GM23338 (cell line): Measurements from ENCODE around the gene MIER3. TPM values are rescaled to one million over a fixed set of nuclear protein-coding genes. Genes with fewer than 3 reads are reported as not detected.

ENCODE experiments used
- ATAC-seq: fragments of 200-7000 bp; cut with Tn5 transposase; 3 replicates; pipeline ENCODE4 v1.9.1; 2020
- DNase-seq: peaks from one replicate; pipeline ENCODE4 v3.0.0-alpha.2; 2015; ENCODE audit warnings: low spot score
- H2AFZ ChIP-seq: fragments of 200-600 bp; sonication (generic); 2 replicates; pipeline ENCODE4 v1.8.0; 2016; ENCODE audit warnings: antibody characterized with exemption, mild to moderate bottlenecking, moderate library complexity
- H3F3A ChIP-seq: fragments of 200-600 bp; sonication (generic); replicated peaks from 2 replicates; pipeline ENCODE4 v1.8.0; 2017; ENCODE audit warnings: antibody characterized with exemption, mixed run types, low read depth
- H3K27ac ChIP-seq: fragments of 200-600 bp; sonication (generic); 2 replicates; pipeline ENCODE4 v1.6.1; 2016; ENCODE audit warnings: low read depth
- H3K27me3 ChIP-seq: fragments of 200-600 bp; sonication (generic); 2 replicates; pipeline ENCODE4 v1.8.0; 2016; ENCODE audit warnings: mild to moderate bottlenecking, mixed run types, moderate library complexity; ENCODE audit not compliant: insufficient read depth
- H3K36me3 ChIP-seq: fragments of 200-600 bp; sonication (generic); 2 replicates; pipeline ENCODE4 v1.8.0; 2016; ENCODE audit warnings: mild to moderate bottlenecking; ENCODE audit not compliant: insufficient read depth
- H3K4me1 ChIP-seq: fragments of 200-600 bp; sonication (generic); 2 replicates; pipeline ENCODE4 v1.8.0; 2016; ENCODE audit warnings: mild to moderate bottlenecking, moderate library complexity; ENCODE audit not compliant: insufficient read depth
- H3K4me2 ChIP-seq: fragments of 200-600 bp; sonication (generic); 2 replicates; pipeline ENCODE4 v1.7.1; 2017; ENCODE audit warnings: mixed run types
- H3K4me3 ChIP-seq: fragments of 200-600 bp; sonication (generic); 2 replicates; pipeline ENCODE4 v1.6.1; 2016; ENCODE audit warnings: mixed run types
- H3K79me2 ChIP-seq: fragments of 200-600 bp; sonication (generic); replicated peaks from 2 replicates; pipeline ENCODE4 v1.8.0; 2017; ENCODE audit warnings: mild to moderate bottlenecking; ENCODE audit not compliant: insufficient read depth
- H3K9me2 ChIP-seq: fragments of 200-600 bp; sonication (generic); 2 replicates; pipeline ENCODE4 v1.8.0; 2017; ENCODE audit not compliant: insufficient read depth
- H4K20me1 ChIP-seq: fragments of 200-600 bp; sonication (generic); replicated peaks from 2 replicates; pipeline ENCODE4 v1.8.0; 2017; ENCODE audit warnings: mild to moderate bottlenecking; ENCODE audit not compliant: insufficient read depth
- H3K27ac Mint-ChIP-seq: 2 replicates; pipeline ENCODE4 v1.8.0; 2020; ENCODE audit warnings: inconsistent platforms, mild to moderate bottlenecking, moderate library complexity, mixed read lengths
- H3K27me3 Mint-ChIP-seq: 3 replicates; pipeline ENCODE4 v1.8.0; 2022; ENCODE audit warnings: low read depth, mild to moderate bottlenecking, moderate library complexity, mixed read lengths, inconsistent platforms; ENCODE audit not compliant: insufficient read depth, poor library complexity
- H3K36me3 Mint-ChIP-seq: 3 replicates; pipeline ENCODE4 v1.8.0; 2021; ENCODE audit warnings: low read depth, mild to moderate bottlenecking, inconsistent platforms, moderate library complexity, mixed read lengths
- H3K4me1 Mint-ChIP-seq: 3 replicates; pipeline ENCODE4 v1.8.0; 2020; ENCODE audit warnings: mild to moderate bottlenecking, inconsistent platforms, mixed read lengths
- H3K4me3 Mint-ChIP-seq: 3 replicates; pipeline ENCODE4 v1.8.0; 2021; ENCODE audit warnings: moderate library complexity, mild to moderate bottlenecking, inconsistent platforms, mixed read lengths
- H3K9me3 Mint-ChIP-seq: 3 replicates; pipeline ENCODE4 v1.8.0; 2020; ENCODE audit warnings: moderate library complexity, mild to moderate bottlenecking, inconsistent platforms, mixed read lengths
- CREB1 ChIP-seq: fragments of 250-450 bp; sonication (Bioruptor Pico); IDR thresholded peaks from 2 replicates; pipeline ENCODE4 v1.5.0; 2020; ENCODE audit warnings: low read depth, mild to moderate bottlenecking, moderate library complexity
- EZH2 ChIP-seq: fragments of 200-600 bp; sonication (generic); IDR thresholded peaks from one replicate; pipeline ENCODE4 v1.8.0; 2017; ENCODE audit warnings: antibody characterized with exemption, mild to moderate bottlenecking, low read depth; ENCODE audit not compliant: unreplicated experiment
- EZH2phosphoT487 ChIP-seq: fragments of 200-600 bp; sonication (generic); IDR thresholded peaks from one replicate; pipeline ENCODE4 v1.8.1; 2018; ENCODE audit warnings: antibody characterized with exemption; ENCODE audit not compliant: unreplicated experiment
- JUNB ChIP-seq: IDR thresholded peaks from one replicate; pipeline ENCODE4 v1.6.1; 2016; ENCODE audit warnings: antibody characterized with exemption; ENCODE audit not compliant: unreplicated experiment
- NANOG ChIP-seq: IDR thresholded peaks from 2 replicates; pipeline ENCODE4 v1.6.1; 2016; ENCODE audit warnings: antibody characterized with exemption, borderline replicate concordance
- POLR2AphosphoS5 ChIP-seq: IDR thresholded peaks from 2 replicates; pipeline ENCODE4 v1.6.1; 2016; ENCODE audit warnings: antibody characterized with exemption, low read depth
- STAT1 ChIP-seq: IDR thresholded peaks from one replicate; pipeline ENCODE4 v1.6.1; 2016; ENCODE audit warnings: antibody characterized with exemption; ENCODE audit not compliant: unreplicated experiment
- ZNF114 ChIP-seq: fragments of 250-450 bp; sonication (Bioruptor Pico); IDR thresholded peaks from 2 replicates; pipeline ENCODE4 v1.5.0; 2020; ENCODE audit warnings: mild to moderate bottlenecking, moderate library complexity
- ZNF331 ChIP-seq: fragments of 250-450 bp; sonication (Bioruptor Pico); IDR thresholded peaks from 2 replicates; pipeline ENCODE4 v1.5.0; 2020; ENCODE audit warnings: low read depth, mild to moderate bottlenecking, moderate library complexity
- polyA plus RNA-seq: library from polyadenylated mRNA; unstranded; fragments of >200 nt; fragmentation: Nextera tagmentation; extraction: Ambion mirVana; gene quantifications from 2 replicates; pipeline ENCODE4 v1.2.1, GENCODE V29; 2016
- total RNA-seq: library from RNA; depleted of rRNA; stranded (reverse); fragments of >200 nt; shearing (Covaris generic); gene quantifications from 2 replicates; pipeline ENCODE4 v1.2.3, GENCODE V29; 2014
- TF ChIP-seq, protein P1 (sequence below): IDR thresholded peaks from one replicate; pipeline ENCODE4 v1.6.1; 2018; ENCODE audit warnings: antibody characterized with exemption; ENCODE audit not compliant: unreplicated experiment
- TF ChIP-seq, protein P2 (sequence below), 2 experiments: fragments of 200-600 bp in 1 of 2; sonication (generic) in 1 of 2; conservative IDR thresholded peaks; 2 replicates each; pipeline versions ENCODE4 v1.5.1 to v1.6.1; 2016 to 2017; ENCODE audit warnings: antibody characterized with exemption in 2 of 2, low read depth in 2 of 2, mild to moderate bottlenecking in 2 of 2, moderate library complexity in 1 of 2

MIER3 gene
- total and polyA plus RNA-seq, 2 experiments from 2014 or later = 12.0 to 36.3 TPM

DNA sequence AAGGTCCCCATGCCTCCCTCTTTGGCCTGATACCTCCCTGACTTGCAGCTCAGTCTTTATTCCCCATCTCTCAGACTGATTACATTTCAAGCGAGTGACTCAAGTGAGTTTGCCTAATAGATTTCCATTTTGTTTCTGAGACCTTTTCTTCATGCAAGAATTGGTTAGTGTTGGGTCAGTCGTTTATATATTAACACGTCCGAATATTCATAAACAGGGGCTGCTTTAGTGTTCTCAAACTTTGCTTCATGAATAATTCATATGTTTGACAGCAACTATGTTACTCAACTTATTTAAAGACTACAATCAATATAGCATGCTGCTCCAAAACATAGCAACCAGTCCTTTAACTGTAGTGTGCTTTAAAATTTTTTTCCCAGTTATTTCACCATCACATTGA lies 36.6 kb upstream of the MIER3 start (continued):
- TF ChIP-seq, protein P1, sequence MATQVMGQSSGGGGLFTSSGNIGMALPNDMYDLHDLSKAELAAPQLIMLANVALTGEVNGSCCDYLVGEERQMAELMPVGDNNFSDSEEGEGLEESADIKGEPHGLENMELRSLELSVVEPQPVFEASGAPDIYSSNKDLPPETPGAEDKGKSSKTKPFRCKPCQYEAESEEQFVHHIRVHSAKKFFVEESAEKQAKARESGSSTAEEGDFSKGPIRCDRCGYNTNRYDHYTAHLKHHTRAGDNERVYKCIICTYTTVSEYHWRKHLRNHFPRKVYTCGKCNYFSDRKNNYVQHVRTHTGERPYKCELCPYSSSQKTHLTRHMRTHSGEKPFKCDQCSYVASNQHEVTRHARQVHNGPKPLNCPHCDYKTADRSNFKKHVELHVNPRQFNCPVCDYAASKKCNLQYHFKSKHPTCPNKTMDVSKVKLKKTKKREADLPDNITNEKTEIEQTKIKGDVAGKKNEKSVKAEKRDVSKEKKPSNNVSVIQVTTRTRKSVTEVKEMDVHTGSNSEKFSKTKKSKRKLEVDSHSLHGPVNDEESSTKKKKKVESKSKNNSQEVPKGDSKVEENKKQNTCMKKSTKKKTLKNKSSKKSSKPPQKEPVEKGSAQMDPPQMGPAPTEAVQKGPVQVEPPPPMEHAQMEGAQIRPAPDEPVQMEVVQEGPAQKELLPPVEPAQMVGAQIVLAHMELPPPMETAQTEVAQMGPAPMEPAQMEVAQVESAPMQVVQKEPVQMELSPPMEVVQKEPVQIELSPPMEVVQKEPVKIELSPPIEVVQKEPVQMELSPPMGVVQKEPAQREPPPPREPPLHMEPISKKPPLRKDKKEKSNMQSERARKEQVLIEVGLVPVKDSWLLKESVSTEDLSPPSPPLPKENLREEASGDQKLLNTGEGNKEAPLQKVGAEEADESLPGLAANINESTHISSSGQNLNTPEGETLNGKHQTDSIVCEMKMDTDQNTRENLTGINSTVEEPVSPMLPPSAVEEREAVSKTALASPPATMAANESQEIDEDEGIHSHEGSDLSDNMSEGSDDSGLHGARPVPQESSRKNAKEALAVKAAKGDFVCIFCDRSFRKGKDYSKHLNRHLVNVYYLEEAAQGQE = no peak
- no peak for TF ChIP-seq STAT1
- TF ChIP-seq, protein P2, sequence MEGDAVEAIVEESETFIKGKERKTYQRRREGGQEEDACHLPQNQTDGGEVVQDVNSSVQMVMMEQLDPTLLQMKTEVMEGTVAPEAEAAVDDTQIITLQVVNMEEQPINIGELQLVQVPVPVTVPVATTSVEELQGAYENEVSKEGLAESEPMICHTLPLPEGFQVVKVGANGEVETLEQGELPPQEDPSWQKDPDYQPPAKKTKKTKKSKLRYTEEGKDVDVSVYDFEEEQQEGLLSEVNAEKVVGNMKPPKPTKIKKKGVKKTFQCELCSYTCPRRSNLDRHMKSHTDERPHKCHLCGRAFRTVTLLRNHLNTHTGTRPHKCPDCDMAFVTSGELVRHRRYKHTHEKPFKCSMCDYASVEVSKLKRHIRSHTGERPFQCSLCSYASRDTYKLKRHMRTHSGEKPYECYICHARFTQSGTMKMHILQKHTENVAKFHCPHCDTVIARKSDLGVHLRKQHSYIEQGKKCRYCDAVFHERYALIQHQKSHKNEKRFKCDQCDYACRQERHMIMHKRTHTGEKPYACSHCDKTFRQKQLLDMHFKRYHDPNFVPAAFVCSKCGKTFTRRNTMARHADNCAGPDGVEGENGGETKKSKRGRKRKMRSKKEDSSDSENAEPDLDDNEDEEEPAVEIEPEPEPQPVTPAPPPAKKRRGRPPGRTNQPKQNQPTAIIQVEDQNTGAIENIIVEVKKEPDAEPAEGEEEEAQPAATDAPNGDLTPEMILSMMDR (conservative IDR thresholded peaks at IDR 0.05; ENCODE audit: low read depth in 2 of 2) = no peak
- TF ChIP-seq NANOG = no peak
- TF ChIP-seq JUNB = no peak
- TF ChIP-seq CREB1 (CRISPR knock-in tag) = no peak
- no peak for TF ChIP-seq ZNF331
- TF ChIP-seq ZNF114 (CRISPR knock-in tag) = no peak
- no peak for TF ChIP-seq EZH2
- no peak for TF ChIP-seq POLR2AphosphoS5
- TF ChIP-seq EZH2phosphoT487 = no peak

DNA sequence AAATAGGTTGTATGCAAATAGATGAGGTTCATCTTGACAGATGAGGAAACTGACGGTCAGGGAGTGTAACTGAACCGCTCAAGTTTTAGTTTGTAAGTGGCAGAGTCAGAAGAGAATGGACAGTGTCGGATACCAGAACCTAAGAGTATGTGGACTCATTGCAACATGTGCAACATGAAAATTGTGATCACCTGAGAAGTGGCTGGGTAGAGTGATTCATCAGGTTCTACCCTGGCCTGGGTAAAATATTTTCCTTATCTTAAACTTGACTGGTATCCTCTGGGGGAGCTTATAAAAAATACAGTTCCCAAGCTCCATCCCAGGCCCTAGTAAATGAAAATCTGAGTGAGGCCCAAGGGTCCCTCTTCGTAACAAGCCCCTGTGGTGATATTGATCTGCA lies 35.2 kb upstream of the MIER3 start:
- Mint-ChIP-seq H3K4me1 (no peaks in the 10 kb centered on the region), H3K27ac (no peak overlapping the region), H3K36me3 (no peaks in the 10 kb centered on the region), H3K4me3 (no peak overlapping the region), H3K9me3 (no peaks in the 10 kb centered on the region), H3K27me3 (no peaks in the 10 kb centered on the region)
- no peak overlapping the region for H2AFZ ChIP-seq
- H3K79me2 ChIP-seq = no peaks in the 10 kb centered on the region
- H3K36me3 ChIP-seq = no peaks in the 10 kb centered on the region
- TF ChIP-seq, protein P2 (conservative IDR thresholded peaks at IDR 0.05; ENCODE audit: low read depth in 2 of 2) = no peak
- TF ChIP-seq POLR2AphosphoS5 (no peak), CREB1 (CRISPR knock-in tag) (no peak), STAT1 (no peak), JUNB (no peak), NANOG (no peak), ZNF331 (no peak), EZH2 (no peak), ZNF114 (CRISPR knock-in tag) (no peak)
- TF ChIP-seq, protein P1 = no peak
- no peak overlapping the region for H3K4me3 ChIP-seq
- no peaks in the 10 kb centered on the region for H3K27me3 ChIP-seq
- peaks cover 16% of the 10 kb centered on the region for H3K9me2 ChIP-seq
- H4K20me1 ChIP-seq = no peaks in the 10 kb centered on the region
- no peak for ATAC-seq
- no peaks in the 10 kb centered on the region for H3K4me1 ChIP-seq
- H3K4me2 ChIP-seq = no peak overlapping the region
- DNase-seq = no peak
- no peaks in the 10 kb centered on the region for H3F3A ChIP-seq
- no peak overlapping the region for H3K27ac ChIP-seq
